H1 (cell line): ENCODE results near the gene MRPS18B. TPM values are rescaled to one million over a fixed set of nuclear protein-coding genes. Genes with fewer than 3 reads are reported as not detected.

Experiments used
- CREB1 ChIP-seq: IDR thresholded peaks from 2 replicates; pipeline ENCODE4 v1.6.1; 2012; ENCODE audit warnings: inconsistent platforms
- CTBP2 ChIP-seq: IDR thresholded peaks from 2 replicates; pipeline ENCODE4 v1.7.0; 2011; ENCODE audit warnings: borderline replicate concordance, mild to moderate bottlenecking, moderate library complexity, mixed read lengths, low read length; ENCODE audit not compliant: insufficient read depth, insufficient read length
- HDAC2 ChIP-seq, 2 experiments: fragments of 300-600 bp in 1 of 2; sonication (generic) in 1 of 2; IDR thresholded peaks; 2 replicates each; pipeline ENCODE4 v1.6.1; 2011 to 2012; ENCODE audit warnings: low read depth in 2 of 2, low read length in 2 of 2, mild to moderate bottlenecking in 2 of 2, moderate library complexity in 2 of 2, borderline replicate concordance in 1 of 2, inconsistent platforms in 1 of 2
- JUN ChIP-seq: IDR thresholded peaks from 2 replicates; pipeline ENCODE4 v1.6.1; 2011; ENCODE audit warnings: low read depth, mild to moderate bottlenecking, improper control_type of control experiment, low read length
- PHF8 ChIP-seq: fragments of 200-600 bp; sonication (generic); conservative IDR thresholded peaks from 2 replicates; pipeline ENCODE4 v1.7.1; 2012; ENCODE audit warnings: low read depth, mild to moderate bottlenecking, inconsistent platforms, low read length, moderate library complexity
- RFX5 ChIP-seq: IDR thresholded peaks from 2 replicates; pipeline ENCODE4 v1.6.1; 2011; ENCODE audit warnings: low read depth, low read length, improper control_type of control experiment, borderline replicate concordance
- TAF7 ChIP-seq: optimal IDR thresholded peaks from 2 replicates; pipeline ENCODE3; 2011; ENCODE audit warnings: low read depth, mild to moderate bottlenecking, inconsistent platforms, low read length, moderate library complexity, borderline replicate concordance
- TCF12 ChIP-seq: IDR thresholded peaks from 2 replicates; pipeline ENCODE4 v1.6.1; 2011; ENCODE audit warnings: low read depth, mild to moderate bottlenecking, low read length
- polyA plus RNA-seq, 7 experiments: library from polyadenylated mRNA; depleted of rRNA in 3 of 7; stranded (reverse) in 5 of 7; unstranded in 2 of 7; fragments of >200 nt in 5 of 7; fragments of 200-250 nt in 2 of 7; gene quantifications; 1 replicate in 5 of 7; 2 replicates in 1 of 7; 4 replicates in 1 of 7; pipeline versions ENCODE4 v1.2.1 to v1.2.3, GENCODE V29; 2011 to 2013; ENCODE audit warnings: missing spikeins in 2 of 7, mixed read lengths in 2 of 7
- total RNA-seq: library from RNA; stranded (reverse); fragmentation: NEBNext Ultra II Directional; extraction: Animal tissue kit (Norgen Biotek cat#: 25700); gene quantifications from 2 replicates; pipeline ENCODE4 v1.2.1, GENCODE V29; 2021
- TF ChIP-seq, protein P1 (sequence below): fragments of 300-600 bp; sonication (generic); IDR thresholded peaks from 2 replicates; pipeline ENCODE4 v1.7.1; 2012; ENCODE audit warnings: low read length, moderate library complexity, mild to moderate bottlenecking, inconsistent platforms; ENCODE audit not compliant: insufficient replicate concordance
- TF ChIP-seq, protein P2 (sequence below): IDR thresholded peaks from 2 replicates; pipeline ENCODE4 v1.6.1; 2012; ENCODE audit warnings: low read length, inconsistent platforms

MRPS18B gene
- total and polyA plus RNA-seq, 2 of the 8 experiments (the other 6 are each of a cell fraction or from before 2014, with no cell fraction given), result 57.8 to 83.3 TPM

DNA sequence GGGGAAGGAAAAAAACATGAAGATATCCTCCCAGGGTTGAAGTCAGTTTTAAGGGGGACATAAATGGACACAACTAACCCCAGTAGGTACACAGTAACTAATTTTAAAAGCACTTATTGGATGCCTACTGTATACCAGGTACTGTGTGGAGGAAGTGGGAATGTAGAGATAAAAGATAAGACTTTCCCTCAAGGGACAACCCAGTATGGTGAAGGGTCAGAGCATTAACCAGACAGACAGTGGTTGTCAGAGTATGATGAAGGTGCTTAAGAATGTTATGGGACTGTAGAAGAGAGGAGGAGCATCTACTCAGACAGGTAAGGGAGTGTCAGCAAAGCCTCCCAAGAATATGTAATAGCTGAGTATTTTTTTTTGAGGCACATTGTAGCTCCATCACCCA is 45.5 kb upstream of the MRPS18B start (continued):
- TF ChIP-seq, protein P1, sequence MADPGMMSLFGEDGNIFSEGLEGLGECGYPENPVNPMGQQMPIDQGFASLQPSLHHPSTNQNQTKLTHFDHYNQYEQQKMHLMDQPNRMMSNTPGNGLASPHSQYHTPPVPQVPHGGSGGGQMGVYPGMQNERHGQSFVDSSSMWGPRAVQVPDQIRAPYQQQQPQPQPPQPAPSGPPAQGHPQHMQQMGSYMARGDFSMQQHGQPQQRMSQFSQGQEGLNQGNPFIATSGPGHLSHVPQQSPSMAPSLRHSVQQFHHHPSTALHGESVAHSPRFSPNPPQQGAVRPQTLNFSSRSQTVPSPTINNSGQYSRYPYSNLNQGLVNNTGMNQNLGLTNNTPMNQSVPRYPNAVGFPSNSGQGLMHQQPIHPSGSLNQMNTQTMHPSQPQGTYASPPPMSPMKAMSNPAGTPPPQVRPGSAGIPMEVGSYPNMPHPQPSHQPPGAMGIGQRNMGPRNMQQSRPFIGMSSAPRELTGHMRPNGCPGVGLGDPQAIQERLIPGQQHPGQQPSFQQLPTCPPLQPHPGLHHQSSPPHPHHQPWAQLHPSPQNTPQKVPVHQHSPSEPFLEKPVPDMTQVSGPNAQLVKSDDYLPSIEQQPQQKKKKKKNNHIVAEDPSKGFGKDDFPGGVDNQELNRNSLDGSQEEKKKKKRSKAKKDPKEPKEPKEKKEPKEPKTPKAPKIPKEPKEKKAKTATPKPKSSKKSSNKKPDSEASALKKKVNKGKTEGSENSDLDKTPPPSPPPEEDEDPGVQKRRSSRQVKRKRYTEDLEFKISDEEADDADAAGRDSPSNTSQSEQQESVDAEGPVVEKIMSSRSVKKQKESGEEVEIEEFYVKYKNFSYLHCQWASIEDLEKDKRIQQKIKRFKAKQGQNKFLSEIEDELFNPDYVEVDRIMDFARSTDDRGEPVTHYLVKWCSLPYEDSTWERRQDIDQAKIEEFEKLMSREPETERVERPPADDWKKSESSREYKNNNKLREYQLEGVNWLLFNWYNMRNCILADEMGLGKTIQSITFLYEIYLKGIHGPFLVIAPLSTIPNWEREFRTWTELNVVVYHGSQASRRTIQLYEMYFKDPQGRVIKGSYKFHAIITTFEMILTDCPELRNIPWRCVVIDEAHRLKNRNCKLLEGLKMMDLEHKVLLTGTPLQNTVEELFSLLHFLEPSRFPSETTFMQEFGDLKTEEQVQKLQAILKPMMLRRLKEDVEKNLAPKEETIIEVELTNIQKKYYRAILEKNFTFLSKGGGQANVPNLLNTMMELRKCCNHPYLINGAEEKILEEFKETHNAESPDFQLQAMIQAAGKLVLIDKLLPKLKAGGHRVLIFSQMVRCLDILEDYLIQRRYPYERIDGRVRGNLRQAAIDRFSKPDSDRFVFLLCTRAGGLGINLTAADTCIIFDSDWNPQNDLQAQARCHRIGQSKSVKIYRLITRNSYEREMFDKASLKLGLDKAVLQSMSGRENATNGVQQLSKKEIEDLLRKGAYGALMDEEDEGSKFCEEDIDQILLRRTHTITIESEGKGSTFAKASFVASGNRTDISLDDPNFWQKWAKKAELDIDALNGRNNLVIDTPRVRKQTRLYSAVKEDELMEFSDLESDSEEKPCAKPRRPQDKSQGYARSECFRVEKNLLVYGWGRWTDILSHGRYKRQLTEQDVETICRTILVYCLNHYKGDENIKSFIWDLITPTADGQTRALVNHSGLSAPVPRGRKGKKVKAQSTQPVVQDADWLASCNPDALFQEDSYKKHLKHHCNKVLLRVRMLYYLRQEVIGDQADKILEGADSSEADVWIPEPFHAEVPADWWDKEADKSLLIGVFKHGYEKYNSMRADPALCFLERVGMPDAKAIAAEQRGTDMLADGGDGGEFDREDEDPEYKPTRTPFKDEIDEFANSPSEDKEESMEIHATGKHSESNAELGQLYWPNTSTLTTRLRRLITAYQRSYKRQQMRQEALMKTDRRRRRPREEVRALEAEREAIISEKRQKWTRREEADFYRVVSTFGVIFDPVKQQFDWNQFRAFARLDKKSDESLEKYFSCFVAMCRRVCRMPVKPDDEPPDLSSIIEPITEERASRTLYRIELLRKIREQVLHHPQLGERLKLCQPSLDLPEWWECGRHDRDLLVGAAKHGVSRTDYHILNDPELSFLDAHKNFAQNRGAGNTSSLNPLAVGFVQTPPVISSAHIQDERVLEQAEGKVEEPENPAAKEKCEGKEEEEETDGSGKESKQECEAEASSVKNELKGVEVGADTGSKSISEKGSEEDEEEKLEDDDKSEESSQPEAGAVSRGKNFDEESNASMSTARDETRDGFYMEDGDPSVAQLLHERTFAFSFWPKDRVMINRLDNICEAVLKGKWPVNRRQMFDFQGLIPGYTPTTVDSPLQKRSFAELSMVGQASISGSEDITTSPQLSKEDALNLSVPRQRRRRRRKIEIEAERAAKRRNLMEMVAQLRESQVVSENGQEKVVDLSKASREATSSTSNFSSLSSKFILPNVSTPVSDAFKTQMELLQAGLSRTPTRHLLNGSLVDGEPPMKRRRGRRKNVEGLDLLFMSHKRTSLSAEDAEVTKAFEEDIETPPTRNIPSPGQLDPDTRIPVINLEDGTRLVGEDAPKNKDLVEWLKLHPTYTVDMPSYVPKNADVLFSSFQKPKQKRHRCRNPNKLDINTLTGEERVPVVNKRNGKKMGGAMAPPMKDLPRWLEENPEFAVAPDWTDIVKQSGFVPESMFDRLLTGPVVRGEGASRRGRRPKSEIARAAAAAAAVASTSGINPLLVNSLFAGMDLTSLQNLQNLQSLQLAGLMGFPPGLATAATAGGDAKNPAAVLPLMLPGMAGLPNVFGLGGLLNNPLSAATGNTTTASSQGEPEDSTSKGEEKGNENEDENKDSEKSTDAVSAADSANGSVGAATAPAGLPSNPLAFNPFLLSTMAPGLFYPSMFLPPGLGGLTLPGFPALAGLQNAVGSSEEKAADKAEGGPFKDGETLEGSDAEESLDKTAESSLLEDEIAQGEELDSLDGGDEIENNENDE, result no peak
- TF ChIP-seq PHF8 (no peak), TCF12 (no peak), CREB1 (no peak), RFX5 (no peak), HDAC2 (IDR thresholded peaks at IDR 0.05; ENCODE audit: borderline replicate concordance in 1 of 2, low read depth in 2 of 2, low read length in 2 of 2) (no peak), CTBP2 (no peak), JUN (no peak), TAF7 (no peak)
- TF ChIP-seq, protein P2, sequence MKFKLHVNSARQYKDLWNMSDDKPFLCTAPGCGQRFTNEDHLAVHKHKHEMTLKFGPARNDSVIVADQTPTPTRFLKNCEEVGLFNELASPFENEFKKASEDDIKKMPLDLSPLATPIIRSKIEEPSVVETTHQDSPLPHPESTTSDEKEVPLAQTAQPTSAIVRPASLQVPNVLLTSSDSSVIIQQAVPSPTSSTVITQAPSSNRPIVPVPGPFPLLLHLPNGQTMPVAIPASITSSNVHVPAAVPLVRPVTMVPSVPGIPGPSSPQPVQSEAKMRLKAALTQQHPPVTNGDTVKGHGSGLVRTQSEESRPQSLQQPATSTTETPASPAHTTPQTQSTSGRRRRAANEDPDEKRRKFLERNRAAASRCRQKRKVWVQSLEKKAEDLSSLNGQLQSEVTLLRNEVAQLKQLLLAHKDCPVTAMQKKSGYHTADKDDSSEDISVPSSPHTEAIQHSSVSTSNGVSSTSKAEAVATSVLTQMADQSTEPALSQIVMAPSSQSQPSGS, result no peak
